IPS DF 19.7 (cell line): Measurements from ENCODE around the gene CCDC50.

ENCODE experiments used
- DNase-seq: peaks from one replicate; pipeline ENCODE4 v3.0.0-alpha.2; 2013; ENCODE audit warnings: low read depth, low spot score

Gene CCDC50

DNA sequence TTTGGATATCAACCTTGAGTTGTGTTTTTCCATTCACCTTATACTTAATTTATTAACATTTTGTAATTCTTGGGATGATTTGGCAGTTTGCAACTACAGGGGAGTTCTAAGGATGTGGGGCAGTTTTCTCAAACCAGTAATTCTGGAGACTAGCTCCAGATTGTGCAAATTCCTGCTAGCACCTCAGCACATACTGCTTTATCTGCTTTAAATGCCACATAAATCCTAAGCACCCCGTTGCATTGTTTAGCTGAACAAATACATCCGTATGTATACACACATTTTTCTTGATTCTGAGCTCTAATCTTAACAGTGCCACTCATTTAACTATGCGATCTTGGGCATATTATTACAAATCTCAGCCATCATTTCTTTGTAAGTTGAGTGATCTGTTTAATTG, 18.0 kb downstream of the CCDC50 start:
- no peak for DNase-seq

DNA sequence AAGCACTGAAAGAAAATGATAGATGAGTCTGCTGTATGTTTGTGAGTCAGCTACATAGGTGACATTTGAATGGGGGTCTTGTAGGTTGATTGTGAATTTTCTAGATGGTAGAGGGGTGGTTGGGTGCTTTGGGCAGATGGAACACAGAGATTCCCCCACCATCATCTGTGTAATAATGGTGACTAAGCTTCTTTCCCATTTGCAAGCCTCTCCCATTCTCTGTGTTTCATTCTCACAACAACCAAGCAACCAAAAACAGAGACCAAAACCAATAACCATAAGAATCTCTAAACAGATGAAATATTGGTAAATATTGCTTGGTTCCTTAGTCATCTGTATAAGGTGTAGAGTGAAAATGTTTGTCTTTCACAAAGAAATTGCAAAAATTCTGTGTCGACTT, 18.9 kb downstream of the CCDC50 start:
- no peak for DNase-seq

DNA sequence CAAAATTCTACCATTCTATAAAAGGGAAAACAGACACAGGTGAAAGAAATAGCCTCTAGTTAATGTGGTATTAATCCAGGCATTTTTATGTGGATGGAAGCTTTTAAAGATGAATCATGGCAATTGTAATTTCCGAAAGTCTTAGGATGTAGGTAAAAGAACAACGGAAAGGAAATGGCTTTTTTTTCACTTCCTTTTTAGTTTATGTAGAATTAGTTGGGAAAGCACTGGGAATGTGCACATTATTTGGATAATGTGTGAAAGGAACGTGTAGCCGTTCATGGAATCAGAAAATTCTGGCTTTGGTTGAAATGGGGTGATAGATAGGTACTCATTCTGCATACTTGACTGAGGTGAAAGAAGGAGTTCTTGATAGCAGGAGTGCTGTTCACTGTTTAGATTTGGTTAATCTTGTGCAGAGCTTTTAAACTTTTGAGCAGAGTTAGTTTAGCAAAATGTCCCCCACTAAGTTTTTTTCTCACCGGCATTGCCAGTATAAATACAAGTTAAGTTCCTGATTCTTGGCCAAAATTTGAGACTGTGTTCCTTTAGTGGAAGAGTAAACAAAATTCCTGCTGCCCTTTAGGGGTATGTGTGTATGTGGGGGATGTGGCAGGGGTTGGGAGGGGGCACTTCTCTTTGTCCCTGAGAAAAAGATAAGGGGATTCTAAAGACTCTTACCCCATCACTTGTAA, 21.3 kb downstream of the CCDC50 start:
- no peak for DNase-seq

DNA sequence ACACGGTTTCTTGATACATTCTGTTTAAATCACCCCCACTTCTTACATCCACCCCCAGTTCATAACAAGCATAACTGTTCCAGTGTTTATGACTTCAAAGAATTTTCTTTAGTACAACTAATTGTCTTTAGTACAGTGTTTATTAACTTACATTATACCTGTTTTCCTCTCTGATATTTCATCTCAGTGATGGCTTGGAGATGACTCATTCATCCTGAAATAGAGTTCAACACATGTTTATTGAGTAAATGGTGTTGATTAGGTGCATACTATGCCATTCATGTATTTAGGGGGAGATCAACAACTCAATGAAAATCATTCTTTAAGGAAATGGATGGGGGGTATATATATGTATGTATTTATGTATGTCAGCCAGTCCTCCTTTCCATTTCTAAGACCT, 22.8 kb downstream of the CCDC50 start:
- no peak for DNase-seq

DNA sequence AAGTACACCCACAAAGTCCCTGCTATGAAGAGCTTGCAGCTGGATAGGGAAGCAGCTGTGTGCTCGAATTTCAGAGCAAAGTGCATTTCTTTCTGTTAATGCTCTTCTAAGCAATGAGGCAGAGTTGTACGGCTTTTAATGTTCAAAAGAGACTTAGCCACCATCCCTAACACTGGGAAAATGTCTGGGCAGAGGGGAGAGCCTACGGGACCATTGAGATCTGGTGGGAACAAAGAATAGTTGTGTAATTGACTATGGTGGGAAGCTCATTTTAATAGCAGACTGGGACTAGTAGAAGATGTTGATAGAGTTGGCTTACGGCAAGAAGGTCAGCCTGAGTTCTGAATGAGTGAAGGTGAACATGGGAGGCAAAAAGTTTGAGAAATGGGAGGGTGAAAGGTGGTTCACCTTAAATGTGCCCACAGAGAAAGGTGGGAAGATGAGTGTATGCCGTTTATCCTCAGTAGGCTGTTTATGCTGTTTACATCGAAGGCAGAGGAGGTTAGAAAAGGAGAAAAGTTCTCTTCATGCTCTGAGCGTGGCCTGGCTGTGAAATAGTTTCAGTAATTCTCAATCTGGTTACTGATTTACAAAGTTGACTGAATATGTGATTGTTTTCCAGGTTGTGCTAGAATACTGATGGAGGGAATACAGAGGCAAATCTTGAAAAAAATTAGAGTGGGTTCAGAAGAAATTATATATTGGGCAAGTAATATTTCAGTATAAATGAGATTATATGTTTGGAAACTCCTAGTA, 24.0 kb downstream of the CCDC50 start:
- no peak for DNase-seq

DNA sequence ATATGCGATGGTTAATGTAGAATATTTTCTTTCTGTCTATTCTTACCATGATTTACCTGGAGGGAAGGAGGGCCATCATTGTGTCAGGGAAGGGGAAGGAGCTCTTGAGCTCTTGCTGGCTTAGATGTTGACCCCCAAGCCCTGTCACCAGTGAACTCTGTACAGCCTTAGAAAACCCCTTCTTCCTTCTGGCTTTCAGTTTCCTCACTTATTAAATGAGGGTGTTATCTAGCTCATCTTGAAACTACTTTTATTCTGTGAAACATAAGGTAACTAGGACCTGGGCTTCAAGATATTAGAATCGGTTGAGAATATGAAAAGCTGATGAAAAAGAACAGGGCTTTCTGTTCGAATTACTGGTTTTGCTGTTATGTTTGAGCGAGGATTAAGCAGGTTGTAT, 26.2 kb downstream of the CCDC50 start:
- no peak for DNase-seq

DNA sequence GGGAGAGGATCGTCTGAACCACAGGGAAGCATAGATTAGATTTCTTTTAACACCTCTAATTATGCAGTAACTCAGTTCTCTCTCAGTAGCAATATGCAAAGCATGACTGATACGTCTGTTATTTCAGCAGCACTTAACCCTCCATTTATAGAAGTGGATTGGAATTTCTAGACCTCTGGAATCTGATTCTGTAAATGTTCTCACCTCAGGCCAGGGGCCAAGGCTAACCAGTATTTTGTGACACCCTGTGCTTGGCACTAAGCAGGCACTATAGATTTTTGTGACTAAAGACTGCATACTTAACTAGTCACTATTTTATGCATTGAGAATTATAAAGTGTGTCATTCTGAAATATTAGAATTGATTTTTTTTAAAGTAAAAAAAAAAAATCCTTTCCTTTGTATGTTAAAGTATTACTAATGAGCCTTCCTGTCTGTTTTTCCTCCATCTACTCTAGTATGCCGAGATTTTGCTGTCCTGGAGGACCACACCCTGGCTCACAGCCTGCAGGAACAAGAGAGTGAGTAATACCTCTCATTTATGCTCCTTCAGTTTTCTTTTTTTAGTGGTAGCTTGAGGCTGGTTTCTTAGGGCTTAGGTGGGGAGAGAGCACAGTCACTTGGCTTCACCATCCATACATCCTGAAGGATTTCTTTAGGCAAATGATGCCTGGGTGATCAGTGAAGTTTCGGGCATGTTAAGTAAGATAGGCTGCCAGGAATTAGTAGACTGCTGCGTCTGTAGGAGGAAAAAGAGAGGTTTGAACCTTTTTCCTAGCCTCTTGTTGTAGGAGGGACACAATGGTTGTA, 27.6 kb downstream of the CCDC50 start:
- no peak for DNase-seq

DNA sequence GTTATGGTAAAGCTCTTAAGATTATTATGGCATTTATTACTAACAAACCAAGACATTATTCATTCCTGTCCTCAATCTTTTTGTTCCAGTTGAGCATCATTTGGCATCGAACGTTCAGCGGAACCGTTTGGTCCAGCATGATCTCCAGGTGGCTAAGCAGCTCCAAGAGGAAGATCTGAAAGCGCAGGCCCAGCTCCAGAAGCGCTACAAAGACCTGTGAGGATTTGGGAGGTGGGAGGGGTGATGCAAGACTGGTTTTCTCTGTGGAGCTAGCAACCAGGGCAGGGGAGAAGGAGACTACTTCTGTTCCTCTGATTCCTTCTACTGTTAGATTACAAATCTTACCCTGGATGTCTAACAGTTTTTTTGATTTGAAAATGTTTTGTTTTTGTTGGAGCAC, 28.7 kb downstream of the CCDC50 start:
- no peak for DNase-seq

DNA sequence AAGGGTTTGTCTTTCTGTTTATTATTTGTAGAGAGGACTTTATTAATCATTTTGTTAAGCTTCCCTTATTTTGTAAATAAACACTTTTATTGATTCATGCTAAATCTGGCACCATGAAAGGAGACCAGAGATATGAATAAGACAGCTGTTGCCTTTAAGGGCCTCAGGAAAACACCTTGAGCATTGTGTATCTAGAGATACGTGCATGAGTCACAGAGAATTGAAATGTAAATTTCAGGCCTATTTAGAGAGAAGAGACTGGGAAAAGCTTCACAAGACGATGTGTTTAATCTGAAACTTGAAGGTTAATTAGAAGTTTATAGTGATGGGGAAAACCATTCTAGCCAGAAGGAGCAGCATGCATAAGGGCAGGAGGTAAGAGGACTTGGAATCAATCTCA, 29.7 kb downstream of the CCDC50 start:
- DNase-seq, result no peak

DNA sequence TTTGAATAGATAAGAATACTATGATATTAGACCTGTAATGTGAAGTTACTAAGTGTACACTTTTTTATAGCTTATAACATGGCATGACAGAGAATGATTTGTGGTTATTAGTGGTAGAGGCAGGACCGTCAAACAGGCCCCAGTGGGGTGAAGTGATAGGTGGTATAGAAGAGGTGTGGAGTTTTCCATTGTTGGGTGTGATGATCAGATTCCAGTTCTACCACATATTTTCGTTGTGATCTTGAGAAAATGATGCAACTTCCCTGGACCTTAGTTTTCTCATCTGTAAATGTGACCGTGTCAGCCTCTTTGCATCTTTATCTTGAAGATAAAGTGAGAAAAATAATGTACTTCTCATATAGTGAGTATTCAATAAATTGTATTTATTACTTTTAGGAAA, 31.4 kb downstream of the CCDC50 start:
- DNase-seq, result no peak

DNA sequence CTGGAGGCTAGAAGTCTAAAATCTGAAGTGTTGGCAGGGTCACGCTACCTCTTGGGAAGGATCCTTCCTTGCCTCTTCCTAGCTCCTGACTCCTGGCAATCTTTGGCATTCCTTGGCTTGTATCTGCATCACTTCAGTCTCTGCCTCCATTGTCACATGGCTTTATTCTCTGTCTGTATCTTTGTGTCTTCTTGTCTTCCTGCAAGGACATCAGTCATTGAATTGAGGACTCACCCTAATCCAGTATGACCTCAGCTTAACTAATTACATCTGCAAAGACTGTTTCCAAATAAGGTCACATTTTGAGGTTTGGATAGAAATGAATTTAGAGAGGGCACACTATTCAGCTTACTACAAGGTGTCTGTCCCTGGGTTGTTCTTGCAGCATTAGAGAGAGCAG, 32.3 kb downstream of the CCDC50 start:
- DNase-seq, result no peak

DNA sequence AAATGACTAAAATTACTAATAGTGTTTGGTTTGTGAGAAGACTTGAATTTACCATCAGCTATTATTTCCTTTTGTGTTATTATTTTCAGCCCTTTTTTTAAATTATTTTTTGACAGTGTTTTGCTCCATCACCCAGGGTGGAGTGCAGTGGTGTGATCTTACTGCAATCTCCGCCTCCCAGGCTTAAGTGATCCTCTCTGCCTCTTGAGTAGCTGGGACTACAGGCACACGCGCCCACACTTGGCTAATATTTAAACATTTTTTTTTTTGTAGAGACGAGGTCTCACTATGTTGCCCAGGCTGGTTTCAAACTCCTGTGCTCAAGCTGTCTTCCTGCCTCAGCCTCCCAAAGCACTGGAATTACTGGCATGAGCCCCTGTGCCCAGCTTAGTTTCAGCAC, 32.8 kb downstream of the CCDC50 start:
- no peak for DNase-seq

DNA sequence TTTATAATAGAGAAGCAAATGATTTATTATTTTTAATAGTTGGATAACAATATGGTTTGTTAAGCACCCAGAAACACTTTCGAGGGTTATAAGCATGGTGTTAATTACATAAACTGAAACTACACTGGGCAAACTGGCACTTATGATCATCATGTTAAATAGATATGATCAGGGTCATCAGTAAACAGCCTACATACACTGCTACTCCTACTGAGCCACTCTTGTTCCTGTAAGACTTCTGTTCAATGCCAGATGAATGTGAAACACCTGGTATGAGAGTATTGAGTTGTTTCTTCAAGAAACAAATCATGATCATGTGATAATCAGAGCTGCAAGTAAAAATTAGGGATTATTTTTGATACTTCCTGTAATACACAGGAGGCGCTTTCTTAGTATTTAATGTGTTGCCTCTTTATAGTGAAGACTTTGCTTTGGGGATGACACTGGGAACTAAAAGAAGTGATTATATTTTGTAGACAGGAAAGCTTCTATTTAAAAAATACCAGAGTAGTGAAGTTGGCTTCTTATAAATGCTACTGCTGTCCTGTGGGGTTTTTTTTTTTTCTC, 33.4 kb downstream of the CCDC50 start:
- no peak for DNase-seq

DNA sequence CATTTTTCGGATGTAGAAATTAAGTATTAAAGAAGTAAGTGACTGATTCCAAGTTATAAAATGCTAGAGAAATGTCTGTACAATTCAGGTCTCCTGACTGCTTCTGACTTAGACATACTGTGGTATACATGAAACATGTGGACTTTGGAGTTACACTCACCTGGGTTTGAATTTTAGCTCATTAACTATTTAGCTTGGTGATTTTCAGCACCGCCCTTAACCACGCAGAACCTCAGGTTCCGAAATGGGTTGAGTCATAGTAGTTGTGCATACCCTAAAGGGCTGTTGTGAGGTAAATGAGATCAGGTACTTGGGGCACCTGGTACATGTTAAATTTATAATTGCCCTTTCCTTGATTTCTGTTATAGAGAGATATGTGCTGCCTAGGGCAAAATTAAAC, 34.0 kb downstream of the CCDC50 start:
- DNase-seq, result no peak

DNA sequence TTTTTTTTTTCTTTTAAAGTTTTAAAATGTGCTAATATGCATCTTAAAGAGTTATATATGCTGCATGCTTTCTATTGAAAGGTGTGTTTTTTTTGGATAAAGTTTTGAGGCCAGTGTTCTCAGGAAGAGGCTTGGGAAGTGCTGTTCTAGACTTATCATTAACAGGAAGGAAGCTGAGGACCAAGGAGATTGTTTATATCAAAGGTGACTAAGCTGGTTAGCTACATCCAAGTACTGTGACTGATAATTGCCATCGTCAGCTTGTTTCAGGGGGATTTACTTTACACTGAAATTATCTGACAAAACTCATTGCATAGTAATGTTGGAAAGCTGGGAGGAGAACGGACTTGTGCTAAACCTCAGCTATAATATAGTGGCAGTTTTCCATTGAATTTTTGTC, 37.5 kb downstream of the CCDC50 start:
- DNase-seq, result no peak

DNA sequence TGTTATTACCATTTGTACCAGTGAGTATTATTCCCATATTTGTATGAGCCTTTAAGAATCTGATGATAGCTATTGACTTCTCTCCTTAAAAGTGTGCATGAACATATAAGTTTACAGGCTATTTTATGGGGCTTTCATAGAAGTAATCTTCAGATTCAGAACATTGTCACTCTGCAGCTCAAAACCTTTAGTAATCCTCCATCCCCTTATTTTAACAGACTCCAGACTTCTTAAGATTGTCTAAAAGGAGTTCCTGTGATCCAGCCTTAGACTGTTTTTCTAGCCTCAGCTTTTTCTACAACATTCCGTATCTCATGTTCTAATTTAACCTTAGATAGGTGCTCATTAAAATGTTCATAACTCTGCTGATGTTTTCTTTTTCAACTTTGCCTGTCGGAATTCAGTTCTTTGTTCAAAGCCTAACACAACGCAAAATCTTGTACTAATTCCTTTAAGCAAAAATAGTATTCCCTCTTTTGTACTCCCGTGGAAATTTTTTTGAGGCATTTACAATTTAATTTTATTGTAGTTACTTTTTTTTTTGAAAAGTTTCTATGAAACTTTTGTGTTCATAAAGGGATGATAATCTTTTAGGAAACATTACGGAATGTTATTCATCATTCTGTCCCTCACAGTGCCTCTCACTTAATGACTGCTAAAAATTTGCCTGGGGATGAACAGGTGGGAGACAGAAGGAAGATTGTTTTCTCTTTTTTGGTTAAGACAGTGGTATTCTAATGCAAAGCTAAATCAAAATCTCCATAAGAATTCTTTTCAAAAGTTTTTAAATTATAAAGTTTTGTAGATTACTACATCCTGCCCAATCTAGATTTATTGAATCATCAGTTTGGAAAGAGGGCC, 39.8 kb downstream of the CCDC50 start:
- DNase-seq, result no peak

DNA sequence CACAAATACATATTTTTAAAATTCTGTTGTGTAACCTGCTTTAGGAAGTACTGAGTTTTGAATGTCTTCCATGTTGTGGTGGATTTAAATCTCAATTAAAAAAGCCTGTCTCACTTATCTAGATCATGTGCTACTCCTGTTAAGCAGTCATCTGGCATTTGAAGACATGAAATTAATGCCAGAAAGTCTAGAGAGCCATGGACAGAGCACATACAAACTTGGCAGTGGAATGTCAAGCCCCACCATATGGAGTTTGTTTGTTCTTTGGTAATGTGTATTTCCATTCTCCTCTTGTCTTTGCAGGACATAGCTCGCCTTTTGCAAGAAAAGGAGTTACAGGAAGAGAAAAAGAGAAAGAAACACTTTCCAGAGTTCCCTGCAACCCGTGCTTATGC, 40.4 kb downstream of the CCDC50 start:
- no peak for DNase-seq

DNA sequence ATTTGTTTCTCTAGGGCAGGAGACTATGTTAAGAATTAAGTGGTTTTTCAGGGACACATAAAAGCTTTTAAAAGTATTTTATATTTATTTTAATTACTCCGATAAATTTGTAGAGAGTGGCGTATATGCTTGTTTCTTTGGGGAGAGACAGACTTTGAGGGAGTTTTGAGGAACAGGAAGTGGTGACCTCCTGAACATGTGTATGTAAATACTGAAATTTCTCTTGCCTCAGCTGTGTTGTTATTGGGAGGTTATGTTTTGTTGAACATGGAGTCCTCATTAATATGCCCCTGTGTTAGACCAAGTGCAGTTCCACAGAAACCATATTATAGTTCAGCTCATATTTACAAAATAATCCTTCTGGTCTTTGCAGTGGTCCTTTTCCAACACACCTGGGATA, 42.9 kb downstream of the CCDC50 start:
- DNase-seq, result no peak

DNA sequence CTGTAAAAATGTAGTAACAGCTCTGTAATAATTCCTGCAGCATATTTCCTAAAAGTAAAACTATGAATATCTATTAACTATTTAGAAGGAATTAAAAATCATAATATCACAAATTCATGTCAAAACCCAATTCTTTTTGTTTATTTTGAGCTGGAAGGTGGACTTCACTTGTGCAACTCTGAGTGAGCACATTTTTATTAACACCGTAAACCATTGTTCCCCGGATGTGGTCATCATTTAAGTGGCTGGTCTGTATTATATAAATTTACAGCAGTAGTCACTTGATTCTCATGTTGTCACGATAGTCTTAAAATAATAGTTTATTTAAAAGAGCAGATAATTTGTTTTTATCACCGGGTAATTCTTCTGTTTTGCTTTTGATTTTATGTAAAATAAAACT, 44.1 kb downstream of the CCDC50 start:
- DNase-seq, result no peak

DNA sequence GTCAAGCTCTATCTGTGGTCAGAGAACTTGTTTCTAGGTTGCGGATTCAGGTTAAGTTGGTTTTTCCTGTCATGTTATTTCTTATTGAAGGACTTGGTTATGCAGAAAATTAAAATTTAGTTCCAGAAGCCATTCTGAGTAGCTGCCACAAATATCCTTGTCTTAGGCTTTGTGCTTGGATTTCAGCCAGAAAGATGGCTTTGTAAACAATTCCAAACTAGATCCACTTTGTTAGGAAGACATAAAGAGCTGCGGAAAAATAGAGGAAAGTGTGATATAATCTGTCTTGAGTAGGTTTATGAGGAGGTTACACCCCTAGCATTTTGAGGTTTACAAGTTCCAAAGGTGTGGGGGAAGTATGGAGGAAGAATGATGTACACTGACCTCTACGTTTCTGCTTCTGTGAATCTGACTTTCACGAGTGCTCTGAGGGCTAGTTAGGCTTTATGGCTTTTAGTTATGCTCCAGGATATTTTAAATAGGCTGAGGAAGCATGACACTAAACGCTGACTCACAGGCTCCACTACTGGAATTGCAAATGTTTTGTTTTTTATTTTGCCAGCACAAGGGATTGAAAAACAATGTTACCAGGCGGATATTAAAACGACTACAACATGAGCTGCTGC, 47.4 kb downstream of the CCDC50 start:
- no peak for DNase-seq
